HG03439 (cell line): Measurements from ENCODE around the gene TTYH3.
"Not testable (repeated sequence)": the region's sequence is repeated elsewhere in the genome, so short reads cannot be mapped to it uniquely, and the experiment has no call there.

ENCODE experiments used
- ATAC-seq: cut with Tn5 transposase; IDR thresholded peaks from one replicate; pipeline ENCODE4 v1.9.1; 2021; ENCODE audit warnings: mild to moderate bottlenecking, moderate library complexity; ENCODE audit not compliant: unreplicated experiment

TTYH3 gene

GRCh38 chr7:2601907-2602306 lies 29.9 kb upstream of the TTYH3 start:
- ATAC-seq, result no peak

- no peak for ATAC-seq
Observed at GRCh38 chr7:2602406-2603043, 29.3 kb upstream of the TTYH3 start.

- no peak for ATAC-seq
Observed at GRCh38 chr7:2603044-2603965, 28.5 kb upstream of the TTYH3 start.

- ATAC-seq, result no peak
Observed at GRCh38 chr7:2604608-2605174, 27.1 kb upstream of the TTYH3 start.

GRCh38 chr7:2605608-2606538 lies 25.9 kb upstream of the TTYH3 start:
- no peak for ATAC-seq

- no peak for ATAC-seq
Observed at GRCh38 chr7:2606539-2606936, 25.2 kb upstream of the TTYH3 start.

GRCh38 chr7:2607122-2607922 lies 24.5 kb upstream of the TTYH3 start:
- ATAC-seq, result no peak

GRCh38 chr7:2607923-2608904 lies 23.6 kb upstream of the TTYH3 start:
- ATAC-seq, result no peak

GRCh38 chr7:2608921-2609411 lies 22.8 kb upstream of the TTYH3 start:
- ATAC-seq, result no peak

- ATAC-seq, result not testable (repeated sequence)
Observed at GRCh38 chr7:2609646-2610045, 22.1 kb upstream of the TTYH3 start.

GRCh38 chr7:2610466-2610865 lies 21.3 kb upstream of the TTYH3 start:
- no peak for ATAC-seq

GRCh38 chr7:2610898-2611297 lies 20.9 kb upstream of the TTYH3 start:
- no peak for ATAC-seq

- ATAC-seq, result no peak
Observed at GRCh38 chr7:2611401-2611800, 20.4 kb upstream of the TTYH3 start.

- ATAC-seq, result no peak
Observed at GRCh38 chr7:2611922-2612321, 19.9 kb upstream of the TTYH3 start.

GRCh38 chr7:2612445-2613097 lies 19.2 kb upstream of the TTYH3 start:
- no peak for ATAC-seq

- no peak for ATAC-seq
Observed at GRCh38 chr7:2613098-2613930, 18.5 kb upstream of the TTYH3 start.

- no peak for ATAC-seq
Observed at GRCh38 chr7:2613931-2614600, 17.7 kb upstream of the TTYH3 start.
